Lower lobe of right lung (tissue), 2 donors: ENCODE results near the gene CDCA7L. TPM values are rescaled to one million over a fixed set of nuclear protein-coding genes. Genes with fewer than 3 reads are reported as not detected.
"Not testable (repeated sequence)": the region's sequence is repeated elsewhere in the genome, so short reads cannot be mapped to it uniquely, and the experiment has no call there.

Experiments
- ATAC-seq, 2 donors: fragments of 200-7000 bp; cut with Tn5 transposase; one replicate each; pipeline ENCODE4 v1.9.1; 2020 to 2022; ENCODE audit warnings: mild to moderate bottlenecking in 2 of 2, moderate library complexity in 2 of 2
- DNase-seq: peaks from one replicate; pipeline ENCODE4 v3.0.0-alpha.2; 2020
- H3K27ac ChIP-seq: fragments of 200-600 bp; one replicate; pipeline ENCODE4 v1.8.0; 2022
- H3K27me3 ChIP-seq: fragments of 200-600 bp; one replicate; pipeline ENCODE4 v1.8.0; 2022; ENCODE audit warnings: low read depth
- H3K36me3 ChIP-seq: fragments of 200-600 bp; one replicate; pipeline ENCODE4 v1.8.0; 2022; ENCODE audit warnings: mild to moderate bottlenecking
- H3K4me1 ChIP-seq: fragments of 200-600 bp; one replicate; pipeline ENCODE4 v1.8.0; 2022
- H3K4me3 ChIP-seq: fragments of 200-600 bp; one replicate; pipeline ENCODE4 v1.8.0; 2022; ENCODE audit warnings: mild to moderate bottlenecking
- H3K9me3 ChIP-seq: fragments of 200-600 bp; one replicate; pipeline ENCODE4 v1.8.0; 2022
- CTCF ChIP-seq: fragments of 200-600 bp; IDR thresholded peaks from one replicate; pipeline ENCODE4 v1.8.0; 2022; ENCODE audit warnings: antibody characterized with exemption, mild to moderate bottlenecking
- intact Hi-C: fragments of 100-400 bp; cut with DNase I; formaldehyde crosslinking; loops from one replicate; pipeline ENCODE4 v1.11.0; 2022
- total RNA-seq: library from RNA; stranded (reverse); fragmentation: NEBNext Ultra II Directional; extraction: Animal tissue kit (Norgen Biotek cat#: 25700); gene quantifications from one replicate; pipeline ENCODE4 v1.2.1, GENCODE V29; 2021
- donor health status: DM: no; HTN: yes; CAD: no; lungs with severe emphysema.

The CDCA7L gene
- total RNA-seq, 1 donor from 2014 or later = 33.9 TPM

- TF ChIP-seq CTCF = no peak
- Histone ChIP-seq H3K36me3 (no peaks in the 10 kb centered on the region), H3K27me3 (no peaks in the 10 kb centered on the region), H3K4me3 (no peak overlapping the region), H3K9me3 (no peaks in the 10 kb centered on the region), H3K4me1 (peaks cover 42% of the 10 kb centered on the region), H3K27ac (peak overlapping the region; percentile 39)
- intact Hi-C loops = no loop called here
- ATAC-seq (peak; percentile 78 to 84), DNase-seq (no peak)
Measured at GRCh38 chr7:21939136-21939857, 6.4 kb downstream of the CDCA7L start.

GRCh38 chr7:21938463-21938862 lies 7.2 kb downstream of the CDCA7L start:
- H3K9me3 ChIP-seq = no peaks in the 10 kb centered on the region
- TF ChIP-seq CTCF = no peak
- ATAC-seq = no peak
- no peaks in the 10 kb centered on the region for H3K36me3 ChIP-seq
- no peaks in the 10 kb centered on the region for H3K27me3 ChIP-seq
- peak overlapping the region; percentile 37 for H3K27ac ChIP-seq
- H3K4me1 ChIP-seq = peaks cover 37% of the 10 kb centered on the region
- no peak overlapping the region for H3K4me3 ChIP-seq
- no peak for DNase-seq
- intact Hi-C loops = no loop called here

GRCh38 chr7:21934808-21935207 lies 10.9 kb downstream of the CDCA7L start:
- ATAC-seq (peak; percentile 67 to 76), DNase-seq (no peak)
- Histone ChIP-seq H3K27me3 (no peaks in the 10 kb centered on the region), H3K36me3 (no peaks in the 10 kb centered on the region), H3K4me1 (peaks cover 18% of the 10 kb centered on the region), H3K9me3 (no peaks in the 10 kb centered on the region), H3K27ac (no peak overlapping the region), H3K4me3 (no peak overlapping the region)
- intact Hi-C loops = no loop called here
- no peak for TF ChIP-seq CTCF

GRCh38 chr7:21933293-21933692 lies 12.4 kb downstream of the CDCA7L start:
- intact Hi-C loops, H3K4me1 ChIP-seq, H3K27ac ChIP-seq, H3K9me3 ChIP-seq, H3K4me3 ChIP-seq, H3K36me3 ChIP-seq, H3K27me3 ChIP-seq, DNase-seq, ATAC-seq: not testable (repeated sequence)

- H3K36me3 ChIP-seq = no peaks in the 10 kb centered on the region
- DNase-seq (no peak), ATAC-seq (no peak)
- no peak overlapping the region for H3K4me3 ChIP-seq
- no peaks in the 10 kb centered on the region for H3K27me3 ChIP-seq
- intact Hi-C loops = no loop called here
- H3K27ac ChIP-seq = no peak overlapping the region
- no peaks in the 10 kb centered on the region for H3K4me1 ChIP-seq
- H3K9me3 ChIP-seq = no peaks in the 10 kb centered on the region
- no peak for TF ChIP-seq CTCF
Measured at GRCh38 chr7:21927693-21928092, 18.0 kb downstream of the CDCA7L start.

GRCh38 chr7:21926448-21926847 lies 19.3 kb downstream of the CDCA7L start:
- intact Hi-C loops = no loop called here
- H3K27ac ChIP-seq = no peak overlapping the region
- no peaks in the 10 kb centered on the region for H3K36me3 ChIP-seq
- no peak for ATAC-seq
- no peaks in the 10 kb centered on the region for H3K9me3 ChIP-seq
- no peak for TF ChIP-seq CTCF
- DNase-seq = no peak
- no peaks in the 10 kb centered on the region for H3K4me1 ChIP-seq
- H3K4me3 ChIP-seq = no peak overlapping the region
- H3K27me3 ChIP-seq = no peaks in the 10 kb centered on the region
